ENCODE results near the gene HOXC12.

GRCh38 chr12:53990311-53991076 lies 35.8 kb downstream of the HOXC12 start:
- TF ChIP-seq EP300 (IDR thresholded peaks at IDR 0.05; ENCODE audit: borderline replicate concordance) (no peak), TAF1 (IDR thresholded peaks at IDR 0.05; ENCODE audit: low read depth) (no peak), CEBPB (IDR thresholded peaks at IDR 0.05) (no peak)
- TF ChIP-seq, protein P1, sequence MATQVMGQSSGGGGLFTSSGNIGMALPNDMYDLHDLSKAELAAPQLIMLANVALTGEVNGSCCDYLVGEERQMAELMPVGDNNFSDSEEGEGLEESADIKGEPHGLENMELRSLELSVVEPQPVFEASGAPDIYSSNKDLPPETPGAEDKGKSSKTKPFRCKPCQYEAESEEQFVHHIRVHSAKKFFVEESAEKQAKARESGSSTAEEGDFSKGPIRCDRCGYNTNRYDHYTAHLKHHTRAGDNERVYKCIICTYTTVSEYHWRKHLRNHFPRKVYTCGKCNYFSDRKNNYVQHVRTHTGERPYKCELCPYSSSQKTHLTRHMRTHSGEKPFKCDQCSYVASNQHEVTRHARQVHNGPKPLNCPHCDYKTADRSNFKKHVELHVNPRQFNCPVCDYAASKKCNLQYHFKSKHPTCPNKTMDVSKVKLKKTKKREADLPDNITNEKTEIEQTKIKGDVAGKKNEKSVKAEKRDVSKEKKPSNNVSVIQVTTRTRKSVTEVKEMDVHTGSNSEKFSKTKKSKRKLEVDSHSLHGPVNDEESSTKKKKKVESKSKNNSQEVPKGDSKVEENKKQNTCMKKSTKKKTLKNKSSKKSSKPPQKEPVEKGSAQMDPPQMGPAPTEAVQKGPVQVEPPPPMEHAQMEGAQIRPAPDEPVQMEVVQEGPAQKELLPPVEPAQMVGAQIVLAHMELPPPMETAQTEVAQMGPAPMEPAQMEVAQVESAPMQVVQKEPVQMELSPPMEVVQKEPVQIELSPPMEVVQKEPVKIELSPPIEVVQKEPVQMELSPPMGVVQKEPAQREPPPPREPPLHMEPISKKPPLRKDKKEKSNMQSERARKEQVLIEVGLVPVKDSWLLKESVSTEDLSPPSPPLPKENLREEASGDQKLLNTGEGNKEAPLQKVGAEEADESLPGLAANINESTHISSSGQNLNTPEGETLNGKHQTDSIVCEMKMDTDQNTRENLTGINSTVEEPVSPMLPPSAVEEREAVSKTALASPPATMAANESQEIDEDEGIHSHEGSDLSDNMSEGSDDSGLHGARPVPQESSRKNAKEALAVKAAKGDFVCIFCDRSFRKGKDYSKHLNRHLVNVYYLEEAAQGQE (IDR thresholded peaks at IDR 0.05; ENCODE audit: low read depth): no peak
